ENCODE data around the gene ZNF552. TPM values are rescaled to one million over a fixed set of nuclear protein-coding genes. Genes with fewer than 3 reads are reported as not detected.

Gene ZNF552
- total and polyA plus RNA-seq, 2 of the 4 experiments (the other 2 are of a cell fraction): 2.8 to 4.7 TPM

DNA sequence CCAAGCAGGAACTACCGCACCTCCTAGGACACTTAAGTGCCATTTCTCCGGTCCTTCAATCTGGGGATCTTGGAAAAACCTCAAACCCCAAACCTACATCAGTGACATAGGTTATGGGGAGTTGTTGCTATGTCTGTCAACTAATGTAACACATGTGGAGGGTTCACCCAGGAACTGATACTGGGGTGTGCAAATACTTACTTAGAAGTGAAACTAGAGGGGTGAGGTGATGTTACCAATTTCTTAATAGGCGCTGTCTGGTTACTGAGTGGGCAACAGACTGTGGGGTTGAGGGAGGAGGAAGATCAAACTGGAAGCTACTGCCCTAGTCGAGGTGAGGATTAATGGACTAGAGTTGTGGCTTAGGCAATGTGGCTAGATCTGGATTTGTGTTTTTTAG, 43.3 kb downstream of the ZNF552 start:
- Histone ChIP-seq H3K79me1 (ENCODE audit: low read depth in 1 of 2, low read length in 2 of 2) (peaks cover 15 to 30% of the 10 kb centered on the region in 2 experiments), H2BK120ac (ENCODE audit: low read depth, low read length) (no peak overlapping the region), H4K91ac (ENCODE audit: insufficient read depth, low read depth, low read length) (no peak overlapping the region), H2BK15ac (ENCODE audit: low read depth, low read length) (no peak overlapping the region), H3K4me2 (ENCODE audit: low read depth, low read length) (no peak overlapping the region), H2AK9ac (replicated peaks; ENCODE audit: low read depth, low read length, poor library complexity) (no peak overlapping the region), H3K23ac (ENCODE audit: low read depth, low read length) (no peak overlapping the region), H2AFZ (replicated peaks; ENCODE audit: low read length, poor library complexity) (no peak overlapping the region), H2BK5ac (ENCODE audit: low read depth, low read length, poor library complexity, severe bottlenecking) (no peak overlapping the region), H3K36me3 (ENCODE audit: control insufficient read depth, insufficient read depth, low read length) (peaks cover 29% of the 10 kb centered on the region), H3K56ac (ENCODE audit: extremely low read depth, insufficient read depth, low read length) (no peak overlapping the region), H3K9me1 (ENCODE audit: insufficient read depth, low read length) (no peaks in the 10 kb centered on the region), H2AK5ac (ENCODE audit: low read depth, low read length) (no peak overlapping the region), H3K27ac (ENCODE audit: insufficient read depth, low read length) (no peak overlapping the region), H3K4ac (ENCODE audit: low read depth, low read length) (no peak overlapping the region), H3K4me1 (ENCODE audit: control insufficient read depth, insufficient read depth, low read length) (0 out of 2 replicates have a peak, but pooled peaks cover 3% of the 10 kb centered on the region), H4K8ac (ENCODE audit: low read depth in 2 of 2, low read length in 2 of 2) (no peak overlapping the region), H2BK20ac (ENCODE audit: low read depth, low read length) (no peak overlapping the region), H3K27me3 (ENCODE audit: control insufficient read depth, insufficient read depth, low read length) (no peaks in the 10 kb centered on the region), H3K9me3 (ENCODE audit: control insufficient read depth, insufficient read depth, low read length) (peaks cover 10% of the 10 kb centered on the region), H3K4me3 (ENCODE audit: insufficient read depth, low read depth, low read length) (no peak overlapping the region), H4K5ac (ENCODE audit: low read depth, low read length) (no peak overlapping the region), H3K9ac (ENCODE audit: low read depth, low read length) (no peak overlapping the region), H4K20me1 (ENCODE audit: insufficient read depth, low read length) (peaks cover 10% of the 10 kb centered on the region; the same call in 1 of the 2 replicates), H3K18ac (ENCODE audit: low read depth, low read length) (no peak overlapping the region), H3K14ac (replicated peaks; ENCODE audit: low read depth, low read length) (no peak overlapping the region)
- in situ Hi-C loops (cut with MboI; ENCODE audit: low sequenced_read_pairs): no loop called here
- DNase-seq: no peak
- BruUV-seq (replicated peaks): no TSS peak
- ChIA-PET CTCF (no interaction called here), POLR2A (ENCODE audit: unreplicated experiment) (no interaction called here)
- dilution Hi-C loops (cut with HindIII; ENCODE audit: low sequenced_read_pairs, unreplicated experiment): no loop called here
- no peak for ATAC-seq (ENCODE audit: low read depth)
- intact Hi-C loops (cut with micrococcal nuclease): no loop called here
- 100% methylated on average over 1 of the region's 4 CpGs; no CpG with 5 or more reads in 1 of the 2 experiments for WGBS, 2 experiments (ENCODE audit: extremely low coverage in 2 of 2, insufficient read length in 1 of 2)
- no peak for TF ChIP-seq RFX5 (IDR thresholded peaks at IDR 0.05; ENCODE audit: low read depth, low read length)
- TF ChIP-seq CEBPB (IDR thresholded peaks at IDR 0.05; ENCODE audit: low read depth, low read length): no peak
- TF ChIP-seq RCOR1 (IDR thresholded peaks at IDR 0.05; ENCODE audit: insufficient replicate concordance, low read length): no peak
- no peak for TF ChIP-seq FOS (IDR thresholded peaks at IDR 0.05; ENCODE audit: low read depth, low read length)
- no peak for TF ChIP-seq CHD1 (IDR thresholded peaks at IDR 0.05; ENCODE audit: low read depth, low read length)
- TF ChIP-seq POLR2A (IDR thresholded peaks at IDR 0.05; ENCODE audit: low read depth, low read length): no peak
- no peak for TF ChIP-seq BHLHE40 (IDR thresholded peaks at IDR 0.05; ENCODE audit: low read depth, low read length)
- no peak for TF ChIP-seq MAZ (IDR thresholded peaks at IDR 0.05; ENCODE audit: borderline replicate concordance, low read depth, low read length)
- no peak for TF ChIP-seq NFE2L2 (IDR thresholded peaks at IDR 0.05; ENCODE audit: low read depth, low read length)
- TF ChIP-seq, protein P1, sequence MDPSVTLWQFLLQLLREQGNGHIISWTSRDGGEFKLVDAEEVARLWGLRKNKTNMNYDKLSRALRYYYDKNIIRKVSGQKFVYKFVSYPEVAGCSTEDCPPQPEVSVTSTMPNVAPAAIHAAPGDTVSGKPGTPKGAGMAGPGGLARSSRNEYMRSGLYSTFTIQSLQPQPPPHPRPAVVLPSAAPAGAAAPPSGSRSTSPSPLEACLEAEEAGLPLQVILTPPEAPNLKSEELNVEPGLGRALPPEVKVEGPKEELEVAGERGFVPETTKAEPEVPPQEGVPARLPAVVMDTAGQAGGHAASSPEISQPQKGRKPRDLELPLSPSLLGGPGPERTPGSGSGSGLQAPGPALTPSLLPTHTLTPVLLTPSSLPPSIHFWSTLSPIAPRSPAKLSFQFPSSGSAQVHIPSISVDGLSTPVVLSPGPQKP (IDR thresholded peaks at IDR 0.05; ENCODE audit: borderline replicate concordance, low read depth, low read length): no peak
- TF ChIP-seq, protein P2, sequence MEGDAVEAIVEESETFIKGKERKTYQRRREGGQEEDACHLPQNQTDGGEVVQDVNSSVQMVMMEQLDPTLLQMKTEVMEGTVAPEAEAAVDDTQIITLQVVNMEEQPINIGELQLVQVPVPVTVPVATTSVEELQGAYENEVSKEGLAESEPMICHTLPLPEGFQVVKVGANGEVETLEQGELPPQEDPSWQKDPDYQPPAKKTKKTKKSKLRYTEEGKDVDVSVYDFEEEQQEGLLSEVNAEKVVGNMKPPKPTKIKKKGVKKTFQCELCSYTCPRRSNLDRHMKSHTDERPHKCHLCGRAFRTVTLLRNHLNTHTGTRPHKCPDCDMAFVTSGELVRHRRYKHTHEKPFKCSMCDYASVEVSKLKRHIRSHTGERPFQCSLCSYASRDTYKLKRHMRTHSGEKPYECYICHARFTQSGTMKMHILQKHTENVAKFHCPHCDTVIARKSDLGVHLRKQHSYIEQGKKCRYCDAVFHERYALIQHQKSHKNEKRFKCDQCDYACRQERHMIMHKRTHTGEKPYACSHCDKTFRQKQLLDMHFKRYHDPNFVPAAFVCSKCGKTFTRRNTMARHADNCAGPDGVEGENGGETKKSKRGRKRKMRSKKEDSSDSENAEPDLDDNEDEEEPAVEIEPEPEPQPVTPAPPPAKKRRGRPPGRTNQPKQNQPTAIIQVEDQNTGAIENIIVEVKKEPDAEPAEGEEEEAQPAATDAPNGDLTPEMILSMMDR (conservative IDR thresholded peaks at IDR 0.05; ENCODE audit: low read depth, low read length): no peak
- TF ChIP-seq MXI1 (IDR thresholded peaks at IDR 0.05; ENCODE audit: borderline replicate concordance, low read depth, low read length): no peak
- no peak for TF ChIP-seq RAD21 (IDR thresholded peaks at IDR 0.05; ENCODE audit: low read length)
- TF ChIP-seq, protein P3, sequence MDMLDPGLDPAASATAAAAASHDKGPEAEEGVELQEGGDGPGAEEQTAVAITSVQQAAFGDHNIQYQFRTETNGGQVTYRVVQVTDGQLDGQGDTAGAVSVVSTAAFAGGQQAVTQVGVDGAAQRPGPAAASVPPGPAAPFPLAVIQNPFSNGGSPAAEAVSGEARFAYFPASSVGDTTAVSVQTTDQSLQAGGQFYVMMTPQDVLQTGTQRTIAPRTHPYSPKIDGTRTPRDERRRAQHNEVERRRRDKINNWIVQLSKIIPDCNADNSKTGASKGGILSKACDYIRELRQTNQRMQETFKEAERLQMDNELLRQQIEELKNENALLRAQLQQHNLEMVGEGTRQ (IDR thresholded peaks at IDR 0.05; ENCODE audit: low read depth, low read length): no peak
- no peak for TF ChIP-seq MAFK (IDR thresholded peaks at IDR 0.05; ENCODE audit: low read depth, low read length)
- no peak for TF ChIP-seq SMC3 (IDR thresholded peaks at IDR 0.05; ENCODE audit: low read depth, low read length)

Measured in IMR-90 (cell line).